ENCODE data around the gene ARAP1. TPM values are rescaled to one million over a fixed set of nuclear protein-coding genes. Genes with fewer than 3 reads are reported as not detected.
A peak's percentile ranks its signal among the peaks of the same experiment; 100 is the strongest.

The ARAP1 gene
- total RNA-seq, 2 donors from 2014 or later = 74.4 to 88.3 TPM

DNA sequence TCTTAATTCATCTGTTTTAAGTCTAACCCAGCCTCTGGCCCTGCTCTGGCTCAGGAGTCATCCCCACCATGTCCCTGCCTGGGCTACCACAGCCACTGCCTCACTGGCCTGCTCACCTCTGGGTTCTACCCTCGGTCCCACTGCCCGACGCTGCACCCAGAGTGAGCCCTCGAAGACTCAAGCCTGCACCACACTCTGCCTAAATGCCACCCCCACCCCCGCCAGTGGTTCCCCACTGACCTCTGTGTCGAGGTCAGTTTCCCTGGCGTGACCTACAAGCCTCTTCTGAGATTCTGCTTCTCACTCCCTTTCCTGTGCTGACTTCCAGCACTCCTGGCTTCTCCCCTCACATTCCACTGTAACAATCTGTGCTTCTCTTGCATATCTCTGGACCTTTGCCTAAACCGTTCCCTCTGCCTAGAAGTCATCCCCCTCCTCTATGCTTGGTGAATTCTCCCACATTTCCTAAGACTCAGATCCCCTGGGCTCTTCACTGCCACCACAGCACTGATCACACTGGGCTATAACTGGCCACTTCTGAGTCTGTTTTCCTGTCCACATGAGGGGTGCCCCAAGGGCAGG, 65.5 kb downstream of the ARAP1 start:
- Mint-ChIP-seq H3K36me3 (ENCODE audit: low read depth) (peaks cover 36% of the 10 kb centered on the region), H3K4me3 (no peak overlapping the region), H3K4me1 (peaks cover 13% of the 10 kb centered on the region), H3K27me3 (ENCODE audit: insufficient read depth) (no peaks in the 10 kb centered on the region), H3K27ac (peak overlapping the region; percentile 56), H3K9me3 (no peaks in the 10 kb centered on the region)
- H3K9ac ChIP-seq (ENCODE audit: extremely low read depth, low read length, poor library complexity, severe bottlenecking) = no peak overlapping the region
- H3K27ac ChIP-seq (ENCODE audit: low read depth, low read length) = no peak overlapping the region
- H3K27me3 ChIP-seq (ENCODE audit: control insufficient read depth, insufficient read depth, low read length, poor library complexity, severe bottlenecking) = no peaks in the 10 kb centered on the region
- peaks cover 14% of the 10 kb centered on the region for H3K36me3 ChIP-seq (ENCODE audit: control insufficient read depth, insufficient read depth, low read length)
- no peak overlapping the region for H3K4me3 ChIP-seq (ENCODE audit: low read length)
- 88 to 90% methylated on average over 8 of the region's 8 CpGs for WGBS, 2 experiments (ENCODE audit: insufficient coverage in 1 of 2, insufficient read length in 1 of 2)
- TF ChIP-seq, protein P1, sequence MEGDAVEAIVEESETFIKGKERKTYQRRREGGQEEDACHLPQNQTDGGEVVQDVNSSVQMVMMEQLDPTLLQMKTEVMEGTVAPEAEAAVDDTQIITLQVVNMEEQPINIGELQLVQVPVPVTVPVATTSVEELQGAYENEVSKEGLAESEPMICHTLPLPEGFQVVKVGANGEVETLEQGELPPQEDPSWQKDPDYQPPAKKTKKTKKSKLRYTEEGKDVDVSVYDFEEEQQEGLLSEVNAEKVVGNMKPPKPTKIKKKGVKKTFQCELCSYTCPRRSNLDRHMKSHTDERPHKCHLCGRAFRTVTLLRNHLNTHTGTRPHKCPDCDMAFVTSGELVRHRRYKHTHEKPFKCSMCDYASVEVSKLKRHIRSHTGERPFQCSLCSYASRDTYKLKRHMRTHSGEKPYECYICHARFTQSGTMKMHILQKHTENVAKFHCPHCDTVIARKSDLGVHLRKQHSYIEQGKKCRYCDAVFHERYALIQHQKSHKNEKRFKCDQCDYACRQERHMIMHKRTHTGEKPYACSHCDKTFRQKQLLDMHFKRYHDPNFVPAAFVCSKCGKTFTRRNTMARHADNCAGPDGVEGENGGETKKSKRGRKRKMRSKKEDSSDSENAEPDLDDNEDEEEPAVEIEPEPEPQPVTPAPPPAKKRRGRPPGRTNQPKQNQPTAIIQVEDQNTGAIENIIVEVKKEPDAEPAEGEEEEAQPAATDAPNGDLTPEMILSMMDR (conservative IDR thresholded peaks at IDR 0.05) = no peak
- H3K9me3 ChIP-seq (ENCODE audit: control insufficient read depth, low read length) = no peaks in the 10 kb centered on the region
- no peak for DNase-seq
- peaks cover 8% of the 10 kb centered on the region for H3K4me1 ChIP-seq (ENCODE audit: control insufficient read depth, insufficient read depth, low read length)

- peaks cover 28% of the 10 kb centered on the region for H3K36me3 Mint-ChIP-seq (ENCODE audit: low read depth)
- no peak overlapping the region for H3K4me3 Mint-ChIP-seq
- H3K4me1 Mint-ChIP-seq = peaks cover 16% of the 10 kb centered on the region
- Histone ChIP-seq H3K36me3 (ENCODE audit: control insufficient read depth, insufficient read depth, low read length) (peaks cover 14% of the 10 kb centered on the region), H3K27me3 (ENCODE audit: control insufficient read depth, insufficient read depth, low read length, poor library complexity, severe bottlenecking) (no peaks in the 10 kb centered on the region), H3K27ac (ENCODE audit: low read depth, low read length) (no peak overlapping the region), H3K4me3 (ENCODE audit: low read length) (no peak overlapping the region), H3K9me3 (ENCODE audit: control insufficient read depth, low read length) (no peaks in the 10 kb centered on the region), H3K4me1 (ENCODE audit: control insufficient read depth, insufficient read depth, low read length) (peaks cover 8% of the 10 kb centered on the region), H3K9ac (ENCODE audit: extremely low read depth, low read length, poor library complexity, severe bottlenecking) (no peak overlapping the region)
- no peaks in the 10 kb centered on the region for H3K27me3 Mint-ChIP-seq (ENCODE audit: insufficient read depth)
- H3K27ac Mint-ChIP-seq = peak overlapping the region; percentile 56
- DNase-seq = peak; percentile 63
- TF ChIP-seq, protein P1 (conservative IDR thresholded peaks at IDR 0.05) = no peak
- WGBS, 2 experiments (ENCODE audit: insufficient coverage in 1 of 2, insufficient read length in 1 of 2) = 95 to 98% methylated on average over 15 to 24 of the region's 24 CpGs
- no peaks in the 10 kb centered on the region for H3K9me3 Mint-ChIP-seq
Observed at GRCh38 chr11:72685560-72686480, 66.4 kb downstream of the ARAP1 start.

- DNase-seq = peak; percentile 92
- Histone ChIP-seq H3K9ac (ENCODE audit: extremely low read depth, low read length, poor library complexity, severe bottlenecking) (no peak overlapping the region), H3K9me3 (ENCODE audit: control insufficient read depth, low read length) (no peaks in the 10 kb centered on the region), H3K4me3 (ENCODE audit: low read length) (no peak overlapping the region), H3K4me1 (ENCODE audit: control insufficient read depth, insufficient read depth, low read length) (peaks cover 8% of the 10 kb centered on the region), H3K27me3 (ENCODE audit: control insufficient read depth, insufficient read depth, low read length, poor library complexity, severe bottlenecking) (no peaks in the 10 kb centered on the region), H3K36me3 (ENCODE audit: control insufficient read depth, insufficient read depth, low read length) (peaks cover 14% of the 10 kb centered on the region), H3K27ac (ENCODE audit: low read depth, low read length) (no peak overlapping the region)
- 46 to 56% methylated on average over 3 to 9 of the region's 9 CpGs for WGBS, 2 experiments (ENCODE audit: insufficient coverage in 1 of 2, insufficient read length in 1 of 2)
- peaks cover 2% of the 10 kb centered on the region for H3K27me3 Mint-ChIP-seq (ENCODE audit: insufficient read depth)
- H3K27ac Mint-ChIP-seq = peak overlapping the region; percentile 86
- no peak overlapping the region for H3K4me3 Mint-ChIP-seq
- H3K36me3 Mint-ChIP-seq (ENCODE audit: low read depth) = peaks cover 16% of the 10 kb centered on the region
- TF ChIP-seq, protein P1 (conservative IDR thresholded peaks at IDR 0.05) = peak; percentile 83
- peaks cover 16% of the 10 kb centered on the region for H3K4me1 Mint-ChIP-seq
- no peaks in the 10 kb centered on the region for H3K9me3 Mint-ChIP-seq
Observed at GRCh38 chr11:72684236-72684912, 67.8 kb downstream of the ARAP1 start.

All from endodermal cell (in vitro differentiated cells).